Measurements from ENCODE around the gene HKDC1.
"Not testable (repeated sequence)": the region's sequence is repeated elsewhere in the genome, so short reads cannot be mapped to it uniquely, and the experiment has no call there.

The HKDC1 gene, protein sequence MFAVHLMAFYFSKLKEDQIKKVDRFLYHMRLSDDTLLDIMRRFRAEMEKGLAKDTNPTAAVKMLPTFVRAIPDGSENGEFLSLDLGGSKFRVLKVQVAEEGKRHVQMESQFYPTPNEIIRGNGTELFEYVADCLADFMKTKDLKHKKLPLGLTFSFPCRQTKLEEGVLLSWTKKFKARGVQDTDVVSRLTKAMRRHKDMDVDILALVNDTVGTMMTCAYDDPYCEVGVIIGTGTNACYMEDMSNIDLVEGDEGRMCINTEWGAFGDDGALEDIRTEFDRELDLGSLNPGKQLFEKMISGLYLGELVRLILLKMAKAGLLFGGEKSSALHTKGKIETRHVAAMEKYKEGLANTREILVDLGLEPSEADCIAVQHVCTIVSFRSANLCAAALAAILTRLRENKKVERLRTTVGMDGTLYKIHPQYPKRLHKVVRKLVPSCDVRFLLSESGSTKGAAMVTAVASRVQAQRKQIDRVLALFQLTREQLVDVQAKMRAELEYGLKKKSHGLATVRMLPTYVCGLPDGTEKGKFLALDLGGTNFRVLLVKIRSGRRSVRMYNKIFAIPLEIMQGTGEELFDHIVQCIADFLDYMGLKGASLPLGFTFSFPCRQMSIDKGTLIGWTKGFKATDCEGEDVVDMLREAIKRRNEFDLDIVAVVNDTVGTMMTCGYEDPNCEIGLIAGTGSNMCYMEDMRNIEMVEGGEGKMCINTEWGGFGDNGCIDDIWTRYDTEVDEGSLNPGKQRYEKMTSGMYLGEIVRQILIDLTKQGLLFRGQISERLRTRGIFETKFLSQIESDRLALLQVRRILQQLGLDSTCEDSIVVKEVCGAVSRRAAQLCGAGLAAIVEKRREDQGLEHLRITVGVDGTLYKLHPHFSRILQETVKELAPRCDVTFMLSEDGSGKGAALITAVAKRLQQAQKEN

DNA sequence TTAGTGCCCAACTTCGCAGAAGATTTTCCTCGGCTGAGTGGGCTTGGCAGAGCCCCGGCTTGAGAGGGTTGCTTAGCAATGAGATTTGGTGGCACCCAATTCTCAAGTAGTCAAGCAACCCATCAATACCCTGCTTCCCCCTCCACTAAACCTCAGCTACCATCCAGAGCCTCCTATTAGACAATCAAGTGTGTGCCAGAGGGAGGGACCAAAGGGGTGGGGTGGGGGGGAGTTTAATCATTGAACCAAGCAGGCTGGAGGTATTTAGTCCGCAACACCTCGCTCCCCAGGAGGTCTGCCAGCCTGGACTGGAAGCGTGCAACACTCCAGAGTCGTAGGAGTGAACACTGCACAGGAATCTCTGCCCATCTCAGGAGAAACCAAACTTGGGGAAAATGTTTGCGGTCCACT lies at the start of gene HKDC1:
Gene HKDC1 (plus strand): TSS at position 292 of the 411 bp plus-strand sequence. CDS start 104 bp downstream, at position 396.
- no peak for TF ChIP-seq CTCF (IDR thresholded peaks at IDR 0.05; ENCODE audit: unreplicated experiment in 3 of 3)
- Mint-ChIP-seq H3K27me3 (ENCODE audit: low read depth) (peaks cover 12% of the 10 kb centered on the region), H3K9me3 (no peaks in the 10 kb centered on the region), H3K4me1 (peaks cover 10% of the 10 kb centered on the region), H3K36me3 (ENCODE audit: low read depth) (no peaks in the 10 kb centered on the region), H3K27ac (peak within 1 kb of the TSS; percentile 57 to 71 (median 61)), H3K4me3 (peak within 1 kb of the TSS in 1 of 3 experiments; percentile 47)

DNA sequence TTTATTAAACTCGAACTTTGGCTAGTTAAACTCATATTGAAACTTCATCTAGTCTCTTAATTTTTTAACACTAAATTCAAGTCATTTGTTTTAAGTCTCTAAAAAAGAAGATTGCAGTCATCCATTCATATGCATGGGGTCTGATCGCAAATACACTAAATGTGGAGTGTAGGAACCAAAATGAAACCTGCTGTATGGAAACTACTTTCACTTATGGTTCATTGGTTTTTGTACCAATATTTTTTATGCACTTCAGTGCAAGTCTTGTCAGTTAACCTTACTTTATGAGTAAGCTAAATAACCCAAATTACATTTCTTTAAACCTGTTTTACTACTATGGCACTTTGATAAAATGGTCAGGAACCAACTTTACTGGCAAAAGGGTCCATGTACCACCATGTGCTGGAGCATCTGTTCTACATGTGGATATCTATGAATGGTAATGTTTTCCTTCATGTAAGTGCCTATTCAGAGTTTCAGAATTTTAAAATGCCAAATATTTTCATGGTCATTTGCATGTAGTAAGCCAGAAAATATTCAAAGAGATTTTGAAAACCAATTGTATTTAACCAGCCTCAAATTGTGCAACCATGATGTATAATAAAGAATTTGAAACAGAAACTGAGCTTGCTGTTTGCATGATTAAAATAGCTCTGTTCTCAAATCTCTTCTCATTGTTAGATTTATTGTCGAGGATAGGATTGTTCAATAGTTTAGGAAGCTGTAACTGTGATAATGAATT lies 47.7 kb upstream of the HKDC1 start:
- peaks cover 27% of the 10 kb centered on the region for H3K36me3 Mint-ChIP-seq (ENCODE audit: low read depth)
- H3K9me3 Mint-ChIP-seq, result no peaks in the 10 kb centered on the region
- no peak for TF ChIP-seq CTCF (IDR thresholded peaks at IDR 0.05; ENCODE audit: unreplicated experiment in 3 of 3)
- H3K27ac Mint-ChIP-seq, result no peak overlapping the region
- H3K4me3 Mint-ChIP-seq, result no peak overlapping the region
- H3K27me3 Mint-ChIP-seq (ENCODE audit: low read depth), result no peaks in the 10 kb centered on the region
- H3K4me1 Mint-ChIP-seq, result no peaks in the 10 kb centered on the region

DNA sequence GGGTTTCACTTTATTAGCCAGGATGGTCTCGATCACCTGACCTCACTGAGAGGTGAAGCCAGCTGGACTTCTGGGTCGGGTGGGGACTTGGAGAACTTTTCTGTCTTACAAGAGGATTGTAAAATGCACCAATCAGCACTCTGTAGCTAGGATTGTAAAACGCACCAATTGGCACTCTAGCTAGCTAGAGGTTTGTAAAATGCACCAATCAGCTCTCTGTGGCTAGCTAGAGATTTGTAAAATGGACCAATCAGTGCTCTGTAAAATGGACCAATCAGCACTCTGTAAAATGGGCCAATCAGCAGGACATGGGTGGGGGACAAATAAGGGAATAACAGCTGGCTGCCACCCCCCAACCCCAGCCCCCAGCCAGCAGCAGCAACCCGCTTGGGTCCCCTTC lies 44.8 kb upstream of the HKDC1 start:
- H3K9me3 Mint-ChIP-seq; H3K4me1 Mint-ChIP-seq; H3K27me3 Mint-ChIP-seq (ENCODE audit: low read depth): not testable (repeated sequence)

GRCh38 chr10:69176823-69177222 lies 43.3 kb upstream of the HKDC1 start:
- no peak for TF ChIP-seq CTCF (IDR thresholded peaks at IDR 0.05; ENCODE audit: unreplicated experiment in 3 of 3)
- Mint-ChIP-seq H3K27me3 (ENCODE audit: low read depth) (no peaks in the 10 kb centered on the region), H3K4me3 (peak overlapping the region in 2 of 3 experiments; percentile 3 to 10), H3K4me1 (peaks cover 16% of the 10 kb centered on the region), H3K36me3 (ENCODE audit: low read depth) (peaks cover 3% of the 10 kb centered on the region), H3K27ac (no peak overlapping the region), H3K9me3 (no peaks in the 10 kb centered on the region)

More for the DNA sequence above, 44.8 kb upstream of the HKDC1 start:
- H3K4me3 Mint-ChIP-seq, H3K27ac Mint-ChIP-seq: not testable (repeated sequence)
- H3K36me3 Mint-ChIP-seq (ENCODE audit: low read depth), result peaks cover 15% of the 10 kb centered on the region

DNA sequence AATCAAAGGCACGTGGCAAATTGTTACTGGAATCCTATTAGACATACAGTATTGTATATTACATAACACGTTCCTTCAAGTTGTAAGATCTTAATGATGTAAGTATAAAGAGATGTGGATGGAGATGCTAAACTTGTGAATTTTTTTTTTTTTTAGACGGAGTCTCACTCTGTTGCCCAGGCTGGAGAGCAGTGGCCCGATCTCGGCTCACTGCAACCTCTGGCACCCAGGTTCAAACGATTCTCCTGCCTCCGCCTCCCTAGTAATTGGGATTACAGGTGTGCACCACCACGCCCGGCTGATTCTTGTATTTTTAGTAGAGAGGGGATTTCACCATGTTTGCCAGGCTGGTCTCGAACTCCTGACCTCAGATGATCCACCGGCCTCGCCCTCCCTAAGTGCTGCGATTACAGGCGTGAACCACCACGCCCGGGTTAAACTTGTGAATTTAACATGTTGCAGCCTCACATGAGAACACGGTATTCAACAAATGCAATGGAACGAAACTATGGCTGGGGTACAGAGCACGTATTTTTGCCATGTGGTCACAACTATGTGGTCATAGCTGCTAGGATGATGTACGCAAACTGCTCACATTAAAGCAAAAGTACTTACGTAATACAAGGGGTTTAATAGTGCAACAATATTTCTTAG lies 40.9 kb upstream of the HKDC1 start:
- peaks cover 23% of the 10 kb centered on the region for H3K4me1 Mint-ChIP-seq
- H3K4me3 Mint-ChIP-seq, result peak overlapping the region; percentile 96 to 99 (median 98)
- H3K36me3 Mint-ChIP-seq (ENCODE audit: low read depth), result peaks cover 3% of the 10 kb centered on the region
- TF ChIP-seq CTCF (IDR thresholded peaks at IDR 0.05; ENCODE audit: unreplicated experiment in 3 of 3), result no peak
- peak overlapping the region; percentile 100 for H3K27ac Mint-ChIP-seq
- no peaks in the 10 kb centered on the region for H3K27me3 Mint-ChIP-seq (ENCODE audit: low read depth)
- no peaks in the 10 kb centered on the region for H3K9me3 Mint-ChIP-seq

All from nephron (organoid).